Caco-2 (cell line): ENCODE results near the gene SCN1A. TPM values are rescaled to one million over a fixed set of nuclear protein-coding genes. Genes with fewer than 3 reads are reported as not detected.

ENCODE experiments used
- BruUV-seq: library from RNA; stranded (reverse); fragments of 400-500 nt; replicated peaks from 2 replicates; lab custom pipeline; 2021; lab: Mats Ljungman, UMichigan
- CTCF ChIA-PET: fragments of 300-600 bp; sonication (Branson Sonifier 250); formaldehyde crosslinking; loops from one replicate; lab custom pipeline; 2022; ENCODE audit warnings: antibody characterized with exemption; lab: Charles Lee
- POLR2A ChIA-PET: fragments of 300-600 bp; sonication (Branson Sonifier 250); formaldehyde crosslinking; loops from one replicate; lab custom pipeline; 2022; ENCODE audit warnings: antibody characterized with exemption; lab: Charles Lee
- DNase-seq, 2 experiments: peaks; one replicate each; pipeline versions ENCODE4 v3.0.0 to v3.0.0-alpha.2; 2020 to 2022
- H3K27me3 ChIP-seq: replicated peaks from 2 replicates; pipeline ENCODE4 v1.6.0; 2011; ENCODE audit warnings: low read length; ENCODE audit not compliant: control insufficient read depth, insufficient read depth
- H3K36me3 ChIP-seq: 2 replicates; pipeline ENCODE4 v1.5.1; 2011; ENCODE audit warnings: low read length; ENCODE audit not compliant: control insufficient read depth, insufficient read depth
- H3K4me1 ChIP-seq: fragments of 250-450 bp; sonication (Bioruptor Pico); 2 replicates; pipeline ENCODE4 v1.5.1; 2020; ENCODE audit warnings: mild to moderate bottlenecking
- H3K4me3 ChIP-seq: 2 replicates; pipeline ENCODE4 v1.5.1; 2011; ENCODE audit warnings: low read depth, mild to moderate bottlenecking, control low read depth, low read length
- H3K9me3 ChIP-seq: fragments of 250-450 bp; sonication (Bioruptor Pico); 2 replicates; pipeline ENCODE4 v1.5.1; 2020; ENCODE audit warnings: mild to moderate bottlenecking, moderate library complexity
- H3K27ac Mint-ChIP-seq: one replicate; pipeline ENCODE4 v1.8.0; 2022; ENCODE audit warnings: mixed read lengths; ENCODE audit not compliant: unreplicated experiment
- H3K27me3 Mint-ChIP-seq: one replicate; pipeline ENCODE4 v1.8.0; 2022; ENCODE audit warnings: mixed read lengths; ENCODE audit not compliant: insufficient read depth, unreplicated experiment
- H3K36me3 Mint-ChIP-seq: one replicate; pipeline ENCODE4 v1.8.0; 2022; ENCODE audit warnings: mild to moderate bottlenecking, mixed read lengths; ENCODE audit not compliant: insufficient read depth, unreplicated experiment
- H3K4me1 Mint-ChIP-seq: one replicate; pipeline ENCODE4 v1.8.0; 2022; ENCODE audit warnings: low read depth, mixed read lengths; ENCODE audit not compliant: unreplicated experiment
- H3K4me3 Mint-ChIP-seq: one replicate; pipeline ENCODE4 v1.8.0; 2022; ENCODE audit warnings: mild to moderate bottlenecking, moderate library complexity, mixed read lengths; ENCODE audit not compliant: unreplicated experiment
- H3K9me3 Mint-ChIP-seq: one replicate; pipeline ENCODE4 v1.8.0; 2022; ENCODE audit warnings: mixed read lengths; ENCODE audit not compliant: unreplicated experiment
- intact Hi-C: fragments of 100-400 bp; cut with micrococcal nuclease; formaldehyde crosslinking; loops from one replicate; pipeline ENCODE4 v1.10.0; 2022; ENCODE audit not compliant: unreplicated experiment
- total RNA-seq: library from RNA; stranded (reverse); gene quantifications from 2 replicates; pipeline ENCODE4 v1.2.3, GENCODE V29; 2022
- TF ChIP-seq, protein P1 (sequence below), 2 experiments: fragments of 200-600 bp in 1 of 2; IDR thresholded peaks; 1 replicate in 1 of 2; 2 replicates in 1 of 2; pipeline versions ENCODE4 v1.5.1 to v1.8.0; 2011 to 2022; ENCODE audit warnings: antibody characterized with exemption in 1 of 2, control low read depth in 1 of 2, inconsistent platforms in 1 of 2, low read depth in 1 of 2, low read length in 1 of 2, mild to moderate bottlenecking in 1 of 2, moderate library complexity in 1 of 2; ENCODE audit not compliant: insufficient read depth in 1 of 2, severe bottlenecking in 1 of 2, unreplicated experiment in 1 of 2

The SCN1A gene
- total RNA-seq, 1 experiment from 2014 or later: not detected

DNA sequence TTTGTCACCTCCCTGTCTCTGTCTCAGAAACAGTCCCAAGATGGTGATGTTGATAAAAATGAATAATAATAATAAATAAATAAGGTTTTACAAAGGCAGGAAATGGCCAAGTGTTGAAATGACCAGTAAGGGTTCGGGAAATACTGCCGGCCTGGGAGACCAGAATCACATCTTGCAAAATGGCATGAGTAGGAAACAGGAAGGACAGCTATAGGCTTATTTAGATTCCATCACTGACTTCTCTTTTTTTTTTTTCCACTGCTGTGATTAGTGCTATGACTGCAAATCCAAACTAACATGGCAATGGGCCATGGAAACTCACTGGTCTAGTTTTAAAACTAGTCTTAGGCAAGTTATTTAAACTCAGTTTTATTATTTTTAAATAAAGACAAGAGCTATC lies 60.6 kb downstream of the SCN1A start:
- H3K27me3 Mint-ChIP-seq: peaks cover 9% of the 10 kb centered on the region
- H3K4me3 Mint-ChIP-seq: no peak overlapping the region
- intact Hi-C loops: no loop called here
- H3K36me3 Mint-ChIP-seq: no peaks in the 10 kb centered on the region
- H3K9me3 Mint-ChIP-seq: no peaks in the 10 kb centered on the region
- DNase-seq: no peak
- no TSS peak for BruUV-seq
- TF ChIP-seq, protein P1, sequence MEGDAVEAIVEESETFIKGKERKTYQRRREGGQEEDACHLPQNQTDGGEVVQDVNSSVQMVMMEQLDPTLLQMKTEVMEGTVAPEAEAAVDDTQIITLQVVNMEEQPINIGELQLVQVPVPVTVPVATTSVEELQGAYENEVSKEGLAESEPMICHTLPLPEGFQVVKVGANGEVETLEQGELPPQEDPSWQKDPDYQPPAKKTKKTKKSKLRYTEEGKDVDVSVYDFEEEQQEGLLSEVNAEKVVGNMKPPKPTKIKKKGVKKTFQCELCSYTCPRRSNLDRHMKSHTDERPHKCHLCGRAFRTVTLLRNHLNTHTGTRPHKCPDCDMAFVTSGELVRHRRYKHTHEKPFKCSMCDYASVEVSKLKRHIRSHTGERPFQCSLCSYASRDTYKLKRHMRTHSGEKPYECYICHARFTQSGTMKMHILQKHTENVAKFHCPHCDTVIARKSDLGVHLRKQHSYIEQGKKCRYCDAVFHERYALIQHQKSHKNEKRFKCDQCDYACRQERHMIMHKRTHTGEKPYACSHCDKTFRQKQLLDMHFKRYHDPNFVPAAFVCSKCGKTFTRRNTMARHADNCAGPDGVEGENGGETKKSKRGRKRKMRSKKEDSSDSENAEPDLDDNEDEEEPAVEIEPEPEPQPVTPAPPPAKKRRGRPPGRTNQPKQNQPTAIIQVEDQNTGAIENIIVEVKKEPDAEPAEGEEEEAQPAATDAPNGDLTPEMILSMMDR (IDR thresholded peaks at IDR 0.05; ENCODE audit: insufficient read depth in 1 of 2, low read depth in 1 of 2, low read length in 1 of 2, severe bottlenecking in 1 of 2, unreplicated experiment in 1 of 2): no peak
- H3K27ac Mint-ChIP-seq: no peak overlapping the region
- no peaks in the 10 kb centered on the region for H3K4me1 ChIP-seq
- no peaks in the 10 kb centered on the region for H3K36me3 ChIP-seq
- no peaks in the 10 kb centered on the region for H3K4me1 Mint-ChIP-seq
- H3K9me3 ChIP-seq: no peaks in the 10 kb centered on the region
- POLR2A ChIA-PET: no interaction called here
- H3K4me3 ChIP-seq: no peak overlapping the region
- no peaks in the 10 kb centered on the region for H3K27me3 ChIP-seq
- CTCF ChIA-PET: no interaction called here

DNA sequence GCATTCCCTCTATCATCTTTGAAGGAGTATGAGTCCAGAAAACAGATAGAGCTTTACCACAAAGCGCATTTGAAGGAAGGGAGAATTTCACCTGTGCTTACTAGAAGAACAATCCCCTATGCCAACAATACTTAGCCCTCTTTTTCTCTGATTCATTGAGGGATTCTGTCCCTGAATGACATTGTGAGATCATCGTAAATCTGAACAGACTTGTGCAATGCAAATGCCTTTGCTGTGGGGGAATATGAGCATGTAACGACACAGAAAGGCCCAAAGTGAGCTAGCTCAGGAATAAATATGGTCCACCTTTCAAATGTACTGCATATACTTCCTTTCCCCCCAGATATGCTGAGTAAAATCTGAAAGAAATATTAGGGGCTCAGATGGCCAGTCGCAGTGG lies 67.6 kb downstream of the SCN1A start:
- H3K27ac Mint-ChIP-seq: no peak overlapping the region
- CTCF ChIA-PET: interaction anchor here (1.6 kb wide), 1 partner anchor 68 kb away, joined by 5 read pairs; the partner anchor contains the start of gene SCN1A
- no peaks in the 10 kb centered on the region for H3K4me1 Mint-ChIP-seq
- no peak overlapping the region for H3K4me3 Mint-ChIP-seq
- DNase-seq: no peak
- H3K9me3 Mint-ChIP-seq: no peaks in the 10 kb centered on the region
- TF ChIP-seq, protein P1 (IDR thresholded peaks at IDR 0.05; ENCODE audit: insufficient read depth in 1 of 2, low read depth in 1 of 2, low read length in 1 of 2, severe bottlenecking in 1 of 2, unreplicated experiment in 1 of 2): no peak
- POLR2A ChIA-PET: no interaction called here
- H3K27me3 Mint-ChIP-seq: peaks cover 4% of the 10 kb centered on the region
- Histone ChIP-seq H3K4me1 (no peaks in the 10 kb centered on the region), H3K27me3 (no peaks in the 10 kb centered on the region), H3K4me3 (no peak overlapping the region), H3K36me3 (no peaks in the 10 kb centered on the region), H3K9me3 (no peaks in the 10 kb centered on the region)
- intact Hi-C loops: no loop called here
- BruUV-seq: no TSS peak
- no peaks in the 10 kb centered on the region for H3K36me3 Mint-ChIP-seq

DNA sequence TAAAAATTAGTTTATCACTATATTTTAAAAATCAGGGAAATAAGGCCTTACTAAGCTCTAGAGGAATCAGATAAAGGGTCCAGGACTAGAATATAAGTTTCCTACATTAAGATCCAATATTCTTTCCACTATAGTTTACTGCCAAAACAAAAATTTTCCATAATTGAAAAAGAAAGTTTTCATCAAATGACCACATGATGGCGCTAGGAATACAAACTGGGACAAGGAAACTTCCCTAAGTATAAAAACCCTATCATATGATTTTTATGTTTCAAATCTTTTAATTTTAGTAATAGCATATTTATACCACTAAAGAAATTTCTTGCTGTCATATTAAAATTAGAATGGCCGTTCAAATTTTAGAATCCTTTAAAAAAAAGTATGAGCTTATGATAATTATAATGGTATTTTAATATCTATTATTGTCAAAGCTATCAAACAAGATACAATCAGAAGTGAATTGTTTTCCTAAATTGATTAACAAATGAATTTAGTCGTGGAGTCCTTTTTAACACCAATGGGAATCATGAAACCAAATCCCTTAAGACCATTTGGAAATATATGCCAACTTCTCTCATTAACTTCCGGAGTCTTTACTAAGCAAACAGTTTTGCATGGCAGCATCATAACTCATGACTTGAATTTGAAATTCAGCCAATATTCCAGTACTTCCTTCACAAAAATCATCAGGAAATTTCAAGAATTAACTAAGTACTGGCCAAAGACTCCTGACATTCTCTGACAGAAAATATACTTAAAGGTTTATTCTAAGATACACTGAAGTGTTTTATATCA lies 70.3 kb downstream of the SCN1A start:
- Mint-ChIP-seq H3K27ac (no peak overlapping the region), H3K36me3 (no peaks in the 10 kb centered on the region), H3K27me3 (peaks cover 4% of the 10 kb centered on the region), H3K4me3 (no peak overlapping the region), H3K9me3 (no peaks in the 10 kb centered on the region), H3K4me1 (no peaks in the 10 kb centered on the region)
- no TSS peak for BruUV-seq
- Histone ChIP-seq H3K27me3 (no peaks in the 10 kb centered on the region), H3K4me1 (no peaks in the 10 kb centered on the region), H3K36me3 (no peaks in the 10 kb centered on the region), H3K9me3 (no peaks in the 10 kb centered on the region), H3K4me3 (no peak overlapping the region)
- POLR2A ChIA-PET: no interaction called here
- CTCF ChIA-PET: interaction anchor here (1.0 to 1.1 kb wide), 2 partner anchors 70 to 123 kb away, joined by 3 to 6 read pairs; partner anchors contain the start of gene SCN1A
- TF ChIP-seq, protein P1 (IDR thresholded peaks at IDR 0.05; ENCODE audit: insufficient read depth in 1 of 2, low read depth in 1 of 2, low read length in 1 of 2, severe bottlenecking in 1 of 2, unreplicated experiment in 1 of 2): peak; percentile 53 to 58
- intact Hi-C loops: loop anchor here (1.0 to 10.0 kb wide), 4 partner anchors 49 to 357 kb away; partner anchors contain the start of gene SCN1A
- peak in 1 of 2 experiments; percentile 5 for DNase-seq
